ENCODE results near the gene CDH5.

DNA sequence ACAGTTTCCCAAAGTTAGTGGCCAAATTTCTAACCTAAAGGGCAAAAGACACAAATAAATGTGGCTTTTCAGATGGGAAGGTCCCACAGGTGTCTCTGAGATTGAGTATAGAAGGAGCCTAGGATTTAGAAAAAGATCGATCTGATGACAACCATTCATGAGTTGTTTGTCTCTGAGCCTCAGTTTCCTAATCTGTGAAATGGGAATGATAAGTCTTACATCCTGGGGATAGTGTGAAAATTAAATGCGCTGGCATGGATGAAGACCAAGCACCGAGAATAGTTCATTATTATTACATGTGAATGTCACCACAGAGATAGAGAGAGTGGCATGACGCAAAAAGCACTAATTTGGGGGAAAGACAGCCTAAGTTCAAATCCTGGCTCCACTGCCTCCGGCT lies 7.2 kb downstream of the CDH5 start:
- TF ChIP-seq ESRRA (CRISPR knock-in tag; IDR thresholded peaks at IDR 0.05; ENCODE audit: low read depth) (no peak), TBL1XR1 (IDR thresholded peaks at IDR 0.05; ENCODE audit: borderline replicate concordance, low read length, partially characterized antibody) (no peak), KLF16 (CRISPR knock-in tag; IDR thresholded peaks at IDR 0.05) (no peak)
- TF ChIP-seq, protein P1, sequence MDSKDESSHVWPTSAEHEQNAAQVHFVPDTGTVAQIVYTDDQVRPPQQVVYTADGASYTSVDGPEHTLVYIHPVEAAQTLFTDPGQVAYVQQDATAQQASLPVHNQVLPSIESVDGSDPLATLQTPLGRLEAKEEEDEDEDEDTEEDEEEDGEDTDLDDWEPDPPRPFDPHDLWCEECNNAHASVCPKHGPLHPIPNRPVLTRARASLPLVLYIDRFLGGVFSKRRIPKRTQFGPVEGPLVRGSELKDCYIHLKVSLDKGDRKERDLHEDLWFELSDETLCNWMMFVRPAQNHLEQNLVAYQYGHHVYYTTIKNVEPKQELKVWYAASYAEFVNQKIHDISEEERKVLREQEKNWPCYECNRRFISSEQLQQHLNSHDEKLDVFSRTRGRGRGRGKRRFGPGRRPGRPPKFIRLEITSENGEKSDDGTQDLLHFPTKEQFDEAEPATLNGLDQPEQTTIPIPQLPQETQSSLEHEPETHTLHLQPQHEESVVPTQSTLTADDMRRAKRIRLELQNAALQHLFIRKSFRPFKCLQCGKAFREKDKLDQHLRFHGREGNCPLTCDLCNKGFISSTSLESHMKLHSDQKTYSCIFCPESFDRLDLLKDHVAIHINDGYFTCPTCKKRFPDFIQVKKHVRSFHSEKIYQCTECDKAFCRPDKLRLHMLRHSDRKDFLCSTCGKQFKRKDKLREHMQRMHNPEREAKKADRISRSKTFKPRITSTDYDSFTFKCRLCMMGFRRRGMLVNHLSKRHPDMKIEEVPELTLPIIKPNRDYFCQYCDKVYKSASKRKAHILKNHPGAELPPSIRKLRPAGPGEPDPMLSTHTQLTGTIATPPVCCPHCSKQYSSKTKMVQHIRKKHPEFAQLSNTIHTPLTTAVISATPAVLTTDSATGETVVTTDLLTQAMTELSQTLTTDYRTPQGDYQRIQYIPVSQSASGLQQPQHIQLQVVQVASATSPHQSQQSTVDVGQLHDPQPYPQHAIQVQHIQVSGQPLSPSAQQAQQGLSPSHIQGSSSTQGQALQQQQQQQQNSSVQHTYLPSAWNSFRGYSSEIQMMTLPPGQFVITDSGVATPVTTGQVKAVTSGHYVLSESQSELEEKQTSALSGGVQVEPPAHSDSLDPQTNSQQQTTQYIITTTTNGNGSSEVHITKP (CRISPR knock-in tag; IDR thresholded peaks at IDR 0.05; ENCODE audit: low read depth) = no peak

Data from HepG2 (cell line).